ENCODE data around the gene EGLN2. TPM values are rescaled to one million over a fixed set of nuclear protein-coding genes. Genes with fewer than 3 reads are reported as not detected.
A peak's percentile ranks its signal among the peaks of the same experiment; 100 is the strongest.

EGLN2 gene
- total RNA-seq, 3 donors from 2014 or later: 84.5 to 126 (median 93.2) TPM

DNA sequence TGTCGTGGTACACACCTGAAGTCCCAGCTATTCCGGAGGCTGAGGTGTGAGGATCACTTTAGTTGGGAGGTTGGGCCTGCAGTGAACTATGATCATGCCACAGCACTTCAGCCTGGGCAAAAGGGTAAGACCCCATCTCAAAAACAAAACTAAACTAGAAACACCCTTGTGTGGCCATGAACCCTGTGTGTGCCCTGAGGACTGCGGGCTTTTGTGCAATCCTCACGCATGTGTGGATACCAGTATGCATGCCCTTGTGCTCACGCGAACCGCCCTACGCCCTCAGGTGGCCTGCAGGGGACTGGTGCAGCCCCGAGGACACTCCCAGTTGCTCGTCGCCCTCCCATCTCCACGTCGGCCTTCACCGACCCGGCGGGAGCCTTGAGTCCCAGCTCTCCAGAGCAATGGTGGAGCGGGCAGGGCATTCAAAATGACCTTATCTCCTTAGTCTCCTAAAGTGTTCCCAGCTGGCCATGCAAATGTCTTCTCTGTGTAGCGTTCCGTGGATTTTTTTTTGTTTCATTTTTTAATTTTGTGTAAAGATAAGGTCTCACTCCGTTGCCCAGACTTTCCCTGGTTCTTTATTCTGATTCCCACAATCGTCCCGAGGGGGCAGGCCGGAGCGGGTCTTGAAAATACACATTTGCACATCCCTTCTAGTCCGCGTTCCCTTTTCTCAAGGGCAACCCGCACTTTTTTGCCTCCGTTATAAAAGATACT is 868 bp upstream of the EGLN2 start:
- Histone ChIP-seq H3K9me3 (no peaks in the 10 kb centered on the region), H3K36me3 (ENCODE audit: low read depth) (no peaks in the 10 kb centered on the region), H3K4me1 (ENCODE audit: low read depth) (peaks cover 31% of the 10 kb centered on the region), H3K4me3 (peak overlapping the region; percentile 4)
- intact Hi-C loops (cut with DNase I, micrococcal nuclease): no loop called here
- DNase-seq: peak; percentile 78 to 92 (median 87)
- peak; percentile 61 for ATAC-seq
- TF ChIP-seq, protein P1, sequence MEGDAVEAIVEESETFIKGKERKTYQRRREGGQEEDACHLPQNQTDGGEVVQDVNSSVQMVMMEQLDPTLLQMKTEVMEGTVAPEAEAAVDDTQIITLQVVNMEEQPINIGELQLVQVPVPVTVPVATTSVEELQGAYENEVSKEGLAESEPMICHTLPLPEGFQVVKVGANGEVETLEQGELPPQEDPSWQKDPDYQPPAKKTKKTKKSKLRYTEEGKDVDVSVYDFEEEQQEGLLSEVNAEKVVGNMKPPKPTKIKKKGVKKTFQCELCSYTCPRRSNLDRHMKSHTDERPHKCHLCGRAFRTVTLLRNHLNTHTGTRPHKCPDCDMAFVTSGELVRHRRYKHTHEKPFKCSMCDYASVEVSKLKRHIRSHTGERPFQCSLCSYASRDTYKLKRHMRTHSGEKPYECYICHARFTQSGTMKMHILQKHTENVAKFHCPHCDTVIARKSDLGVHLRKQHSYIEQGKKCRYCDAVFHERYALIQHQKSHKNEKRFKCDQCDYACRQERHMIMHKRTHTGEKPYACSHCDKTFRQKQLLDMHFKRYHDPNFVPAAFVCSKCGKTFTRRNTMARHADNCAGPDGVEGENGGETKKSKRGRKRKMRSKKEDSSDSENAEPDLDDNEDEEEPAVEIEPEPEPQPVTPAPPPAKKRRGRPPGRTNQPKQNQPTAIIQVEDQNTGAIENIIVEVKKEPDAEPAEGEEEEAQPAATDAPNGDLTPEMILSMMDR (IDR thresholded peaks at IDR 0.05): no peak

DNA sequence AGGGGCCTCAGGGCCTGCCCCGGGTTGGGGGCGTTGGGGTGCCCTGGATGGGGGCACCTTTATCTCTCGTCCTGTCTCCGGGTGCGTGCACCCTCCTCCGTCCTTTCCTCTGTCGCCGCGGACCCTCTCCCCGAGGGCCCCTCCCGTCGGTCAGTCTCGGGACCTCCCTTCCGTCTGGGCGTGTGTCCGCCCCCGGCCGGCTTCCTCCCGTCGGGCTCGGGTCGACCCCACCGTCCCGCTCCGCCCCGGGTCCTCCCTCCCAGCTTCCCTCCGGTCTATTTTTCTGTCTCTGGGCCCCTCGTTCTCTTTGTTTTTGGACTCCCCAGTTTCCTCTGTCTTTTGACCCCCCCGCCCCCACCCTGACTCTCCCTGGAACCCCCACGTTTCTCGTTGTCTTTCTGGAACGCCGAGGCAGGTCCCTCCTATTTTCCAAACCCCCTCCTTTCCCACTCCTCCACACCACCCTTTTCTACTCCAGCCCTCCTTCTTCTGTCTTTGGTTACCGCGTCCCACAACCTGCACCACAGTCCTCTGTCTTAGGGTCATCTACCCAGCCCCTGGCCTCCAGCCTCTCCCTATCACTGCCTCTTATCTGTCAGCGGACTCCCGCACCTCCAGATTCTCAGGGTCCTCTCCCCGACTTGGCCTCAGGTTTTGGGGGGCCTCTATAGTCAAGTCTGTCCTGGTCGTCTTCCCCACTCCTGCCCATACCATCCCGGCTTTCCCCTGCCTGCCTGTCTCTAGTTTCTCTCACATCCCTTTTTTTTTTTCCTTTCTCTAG is 757 bp downstream of the EGLN2 start:
- TF ChIP-seq, protein P1 (IDR thresholded peaks at IDR 0.05): no peak
- peak overlapping the region; percentile 84 for H3K4me3 ChIP-seq
- H3K9me3 ChIP-seq: no peaks in the 10 kb centered on the region
- ATAC-seq (no peak), DNase-seq (peak; percentile 27 to 82 (median 73))
- peaks cover 46% of the 10 kb centered on the region for H3K4me1 ChIP-seq (ENCODE audit: low read depth)
- intact Hi-C loops (cut with DNase I, micrococcal nuclease): no loop called here
- H3K36me3 ChIP-seq (ENCODE audit: low read depth): no peaks in the 10 kb centered on the region

DNA sequence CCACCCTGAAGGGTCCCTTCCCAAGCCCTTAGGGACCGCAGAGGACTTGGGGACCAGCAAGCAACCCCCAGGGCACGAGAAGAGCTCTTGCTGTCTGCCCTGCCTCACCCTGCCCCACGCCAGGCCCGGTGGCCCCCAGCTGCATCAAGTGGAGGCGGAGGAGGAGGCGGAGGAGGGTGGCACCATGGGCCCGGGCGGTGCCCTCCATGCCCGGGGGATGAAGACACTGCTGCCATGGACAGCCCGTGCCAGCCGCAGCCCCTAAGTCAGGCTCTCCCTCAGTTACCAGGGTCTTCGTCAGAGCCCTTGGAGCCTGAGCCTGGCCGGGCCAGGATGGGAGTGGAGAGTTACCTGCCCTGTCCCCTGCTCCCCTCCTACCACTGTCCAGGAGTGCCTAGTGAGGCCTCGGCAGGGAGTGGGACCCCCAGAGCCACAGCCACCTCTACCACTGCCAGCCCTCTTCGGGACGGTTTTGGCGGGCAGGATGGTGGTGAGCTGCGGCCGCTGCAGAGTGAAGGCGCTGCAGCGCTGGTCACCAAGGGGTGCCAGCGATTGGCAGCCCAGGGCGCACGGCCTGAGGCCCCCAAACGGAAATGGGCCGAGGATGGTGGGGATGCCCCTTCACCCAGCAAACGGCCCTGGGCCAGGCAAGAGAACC is 1.5 kb downstream of the EGLN2 start:
- ATAC-seq (no peak), DNase-seq (peak in 1 of 3 donors; percentile 62)
- Histone ChIP-seq H3K4me3 (no peak overlapping the region), H3K9me3 (no peaks in the 10 kb centered on the region), H3K4me1 (ENCODE audit: low read depth) (peaks cover 52% of the 10 kb centered on the region), H3K36me3 (ENCODE audit: low read depth) (no peaks in the 10 kb centered on the region)
- TF ChIP-seq, protein P1 (IDR thresholded peaks at IDR 0.05): no peak
- intact Hi-C loops (cut with DNase I, micrococcal nuclease): no loop called here

DNA sequence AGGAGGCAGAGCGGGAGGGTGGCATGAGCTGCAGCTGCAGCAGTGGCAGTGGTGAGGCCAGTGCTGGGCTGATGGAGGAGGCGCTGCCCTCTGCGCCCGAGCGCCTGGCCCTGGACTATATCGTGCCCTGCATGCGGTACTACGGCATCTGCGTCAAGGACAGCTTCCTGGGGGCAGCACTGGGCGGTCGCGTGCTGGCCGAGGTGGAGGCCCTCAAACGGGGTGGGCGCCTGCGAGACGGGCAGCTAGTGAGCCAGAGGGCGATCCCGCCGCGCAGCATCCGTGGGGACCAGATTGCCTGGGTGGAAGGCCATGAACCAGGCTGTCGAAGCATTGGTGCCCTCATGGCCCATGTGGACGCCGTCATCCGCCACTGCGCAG is 2.0 kb downstream of the EGLN2 start:
- intact Hi-C loops (cut with DNase I, micrococcal nuclease): no loop called here
- Histone ChIP-seq H3K9me3 (no peaks in the 10 kb centered on the region), H3K4me3 (no peak overlapping the region), H3K36me3 (ENCODE audit: low read depth) (no peaks in the 10 kb centered on the region), H3K4me1 (ENCODE audit: low read depth) (peaks cover 57% of the 10 kb centered on the region)
- TF ChIP-seq, protein P1 (IDR thresholded peaks at IDR 0.05): no peak
- no peak for ATAC-seq
- DNase-seq: no peak

DNA sequence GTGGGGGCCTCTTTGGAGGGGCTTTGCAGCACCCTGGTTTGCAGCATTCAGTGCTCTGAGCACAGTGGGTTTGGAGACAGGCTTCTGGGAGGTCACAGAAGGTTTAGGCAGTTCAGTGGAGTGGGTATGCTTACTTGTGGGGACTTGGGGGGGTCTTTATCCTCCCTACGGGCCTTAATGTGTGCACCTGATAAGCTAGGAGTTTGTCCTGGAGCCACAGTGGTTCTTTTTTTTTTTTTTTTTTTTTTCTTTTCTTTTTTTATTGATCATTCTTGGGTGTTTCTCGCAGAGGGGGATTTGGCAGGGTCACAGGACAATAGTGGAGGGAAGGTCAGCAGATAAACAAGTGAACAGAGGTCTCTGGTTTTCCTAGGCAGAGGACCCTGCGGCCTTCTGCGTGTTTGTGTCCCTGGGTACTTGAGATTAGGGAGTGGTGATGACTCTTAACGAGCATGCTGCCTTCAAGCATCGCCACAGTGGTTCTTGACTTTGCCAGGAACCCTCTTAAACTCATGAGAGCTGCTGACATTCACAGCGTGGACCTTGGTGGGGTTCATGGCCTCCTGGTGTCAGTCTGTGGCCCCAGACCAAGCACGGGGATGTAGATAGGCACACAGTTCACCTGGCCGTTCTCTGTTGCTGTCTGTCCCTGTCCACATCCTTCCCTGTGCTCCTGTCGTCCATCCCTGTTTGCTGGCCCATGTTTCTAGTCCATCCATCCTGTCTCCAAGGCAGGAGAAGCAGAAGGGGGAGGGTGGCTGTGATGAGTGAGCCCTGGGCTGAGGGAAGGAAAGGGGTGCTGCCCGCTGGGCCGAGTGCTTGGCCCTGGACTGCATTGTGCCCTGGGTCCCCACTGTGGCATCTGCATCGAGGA is 2.7 kb downstream of the EGLN2 start:
- ATAC-seq: no peak
- Histone ChIP-seq H3K4me3 (no peak overlapping the region), H3K9me3 (no peaks in the 10 kb centered on the region), H3K36me3 (ENCODE audit: low read depth) (no peaks in the 10 kb centered on the region), H3K4me1 (ENCODE audit: low read depth) (peaks cover 63% of the 10 kb centered on the region)
- TF ChIP-seq, protein P1 (IDR thresholded peaks at IDR 0.05): no peak
- intact Hi-C loops (cut with DNase I, micrococcal nuclease): no loop called here
- peak in 1 of 3 donors; percentile 32 for DNase-seq

Data from mucosa of descending colon (tissue), 3 donors.